ENCODE data around the gene BTBD6.

Gene BTBD6

DNA sequence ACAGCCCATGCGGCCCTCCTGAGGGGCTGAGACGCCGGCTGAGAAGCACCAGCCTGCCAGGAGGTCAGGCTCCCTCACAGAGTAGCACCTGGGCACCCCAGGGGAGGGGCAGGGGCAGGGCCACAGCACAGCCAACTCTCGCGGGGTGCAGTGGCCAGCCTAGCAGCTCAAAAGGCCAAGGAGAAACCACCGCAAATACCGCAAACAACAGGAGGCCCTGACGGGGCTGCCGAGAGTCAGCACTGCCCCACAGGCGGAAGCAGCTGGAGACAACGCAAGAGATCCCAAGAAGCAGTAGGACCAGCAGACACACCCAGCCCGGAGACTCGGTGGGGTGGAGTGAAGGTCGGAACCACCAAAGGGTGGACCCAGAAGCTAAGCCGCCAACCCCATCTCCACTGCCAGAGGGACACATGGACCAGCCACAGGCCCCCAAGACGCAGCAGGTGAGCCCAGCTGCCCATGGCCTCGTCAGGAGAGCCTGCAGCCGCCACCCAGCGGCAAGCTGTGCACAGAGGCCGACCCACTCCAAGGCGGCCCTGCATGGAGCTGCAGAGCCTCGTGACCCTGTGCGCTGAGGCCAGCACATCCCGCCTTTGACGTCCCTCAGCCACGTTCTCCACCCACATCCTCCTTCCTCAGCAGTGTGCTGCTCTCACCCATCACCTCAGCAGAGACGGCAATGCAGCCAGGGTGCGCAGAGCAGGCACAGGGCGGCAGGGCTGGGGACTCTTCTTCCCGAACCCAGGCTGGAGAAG lies 31.7 kb upstream of the BTBD6 start:
- no peak for DNase-seq (ENCODE audit: low read depth)
- H3K4me3 ChIP-seq (ENCODE audit: low read length): no peak overlapping the region
- TF ChIP-seq, protein P1, sequence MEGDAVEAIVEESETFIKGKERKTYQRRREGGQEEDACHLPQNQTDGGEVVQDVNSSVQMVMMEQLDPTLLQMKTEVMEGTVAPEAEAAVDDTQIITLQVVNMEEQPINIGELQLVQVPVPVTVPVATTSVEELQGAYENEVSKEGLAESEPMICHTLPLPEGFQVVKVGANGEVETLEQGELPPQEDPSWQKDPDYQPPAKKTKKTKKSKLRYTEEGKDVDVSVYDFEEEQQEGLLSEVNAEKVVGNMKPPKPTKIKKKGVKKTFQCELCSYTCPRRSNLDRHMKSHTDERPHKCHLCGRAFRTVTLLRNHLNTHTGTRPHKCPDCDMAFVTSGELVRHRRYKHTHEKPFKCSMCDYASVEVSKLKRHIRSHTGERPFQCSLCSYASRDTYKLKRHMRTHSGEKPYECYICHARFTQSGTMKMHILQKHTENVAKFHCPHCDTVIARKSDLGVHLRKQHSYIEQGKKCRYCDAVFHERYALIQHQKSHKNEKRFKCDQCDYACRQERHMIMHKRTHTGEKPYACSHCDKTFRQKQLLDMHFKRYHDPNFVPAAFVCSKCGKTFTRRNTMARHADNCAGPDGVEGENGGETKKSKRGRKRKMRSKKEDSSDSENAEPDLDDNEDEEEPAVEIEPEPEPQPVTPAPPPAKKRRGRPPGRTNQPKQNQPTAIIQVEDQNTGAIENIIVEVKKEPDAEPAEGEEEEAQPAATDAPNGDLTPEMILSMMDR (conservative IDR thresholded peaks at IDR 0.05; ENCODE audit: low read depth, low read length): no peak

DNA sequence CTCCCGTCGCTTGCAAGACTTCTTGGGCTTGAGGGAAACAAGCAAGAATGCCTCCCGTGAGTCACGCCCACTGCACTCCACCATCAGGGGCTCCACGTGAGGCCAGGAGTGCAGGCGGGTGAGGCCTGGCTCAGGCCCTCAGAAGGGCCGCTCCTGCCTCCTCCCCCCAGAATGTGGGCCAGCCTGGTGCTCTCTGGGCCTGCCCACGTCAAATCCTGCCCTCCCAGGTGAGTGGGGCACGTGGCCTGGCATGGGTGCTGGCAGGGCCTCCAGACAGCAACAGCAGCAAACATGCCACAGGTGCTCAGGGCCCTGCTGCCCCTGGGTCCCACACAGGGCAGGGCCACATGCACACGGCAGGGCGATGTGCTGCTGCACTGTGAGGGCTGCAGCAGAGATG lies 30.6 kb upstream of the BTBD6 start:
- H3K4me3 ChIP-seq (ENCODE audit: low read length): no peak overlapping the region
- DNase-seq (ENCODE audit: low read depth): no peak
- TF ChIP-seq, protein P1 (conservative IDR thresholded peaks at IDR 0.05; ENCODE audit: low read depth, low read length): no peak

DNA sequence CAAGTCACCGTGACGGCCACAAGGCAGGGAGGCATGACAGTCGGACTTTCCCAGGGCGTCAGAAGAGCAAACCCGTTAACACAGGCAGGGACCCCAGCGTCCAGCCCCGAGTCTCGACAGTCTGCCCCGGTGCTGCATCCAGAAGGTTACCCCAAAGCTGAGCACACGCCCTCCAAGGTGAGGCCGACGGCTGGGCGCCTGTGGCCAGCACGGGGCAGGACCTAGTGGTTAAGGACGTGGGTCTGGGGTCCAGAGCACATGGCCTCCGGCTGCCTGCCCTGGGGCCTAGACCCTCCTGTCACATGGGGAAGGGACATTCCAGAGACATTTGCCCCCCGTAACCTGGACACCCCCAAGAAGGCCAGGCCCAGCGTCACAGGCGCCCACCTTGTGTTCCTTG lies 29.7 kb upstream of the BTBD6 start:
- TF ChIP-seq, protein P1 (conservative IDR thresholded peaks at IDR 0.05; ENCODE audit: low read depth, low read length): no peak
- no peak for DNase-seq (ENCODE audit: low read depth)
- H3K4me3 ChIP-seq (ENCODE audit: low read length): no peak overlapping the region

DNA sequence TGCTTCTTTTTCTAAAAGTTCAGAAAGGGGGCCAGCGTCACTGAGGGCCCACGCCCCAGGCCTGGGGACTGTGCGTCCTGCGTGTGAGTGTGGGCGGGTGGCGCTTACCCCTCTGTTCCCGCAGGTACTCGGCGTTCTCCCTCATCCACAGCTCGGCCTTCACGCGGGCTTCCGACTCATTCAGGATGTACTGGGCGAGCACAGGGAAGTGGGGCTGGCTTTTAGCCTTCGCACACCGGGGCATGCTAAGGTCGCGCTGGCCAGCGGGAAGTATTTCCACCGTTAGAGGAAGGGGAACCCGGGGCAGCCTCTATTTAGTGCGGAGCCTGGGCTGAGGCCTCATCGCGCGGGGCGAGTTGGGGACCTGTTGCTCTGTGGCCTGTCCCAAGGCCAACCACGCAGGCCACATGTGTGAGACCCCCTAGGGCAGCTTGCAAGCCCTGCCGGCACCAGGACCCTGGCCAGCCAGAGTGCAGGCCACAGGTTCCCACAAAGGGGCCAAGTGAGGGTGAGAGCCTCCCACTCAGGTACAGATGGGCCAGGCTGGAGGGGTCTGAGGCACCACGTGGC lies 29.2 kb upstream of the BTBD6 start:
- H3K4me3 ChIP-seq (ENCODE audit: low read length): no peak overlapping the region
- DNase-seq (ENCODE audit: low read depth): no peak
- TF ChIP-seq, protein P1 (conservative IDR thresholded peaks at IDR 0.05; ENCODE audit: low read depth, low read length): no peak

DNA sequence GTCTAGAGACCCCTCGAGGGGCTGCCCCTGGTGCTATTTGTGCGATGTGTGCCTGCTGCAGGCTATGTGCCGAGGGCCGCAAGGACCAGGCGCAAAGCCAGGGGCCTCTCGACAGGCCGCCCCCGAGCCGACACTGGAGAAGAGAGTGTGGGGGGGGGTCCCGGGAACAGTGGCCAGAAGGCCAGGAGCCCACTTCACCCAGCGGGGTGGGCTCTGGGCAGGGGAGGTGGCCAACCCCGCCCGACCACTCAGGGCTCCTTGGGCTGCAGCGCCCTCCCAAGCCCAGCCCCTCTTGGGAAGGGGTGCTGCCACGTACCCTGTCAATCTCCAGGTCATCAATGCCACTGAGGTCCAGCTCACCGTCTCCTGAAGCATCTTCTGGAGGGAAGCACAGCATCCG lies 28.6 kb upstream of the BTBD6 start:
- TF ChIP-seq, protein P1 (conservative IDR thresholded peaks at IDR 0.05; ENCODE audit: low read depth, low read length): no peak
- no peak for DNase-seq (ENCODE audit: low read depth)
- no peak overlapping the region for H3K4me3 ChIP-seq (ENCODE audit: low read length)

DNA sequence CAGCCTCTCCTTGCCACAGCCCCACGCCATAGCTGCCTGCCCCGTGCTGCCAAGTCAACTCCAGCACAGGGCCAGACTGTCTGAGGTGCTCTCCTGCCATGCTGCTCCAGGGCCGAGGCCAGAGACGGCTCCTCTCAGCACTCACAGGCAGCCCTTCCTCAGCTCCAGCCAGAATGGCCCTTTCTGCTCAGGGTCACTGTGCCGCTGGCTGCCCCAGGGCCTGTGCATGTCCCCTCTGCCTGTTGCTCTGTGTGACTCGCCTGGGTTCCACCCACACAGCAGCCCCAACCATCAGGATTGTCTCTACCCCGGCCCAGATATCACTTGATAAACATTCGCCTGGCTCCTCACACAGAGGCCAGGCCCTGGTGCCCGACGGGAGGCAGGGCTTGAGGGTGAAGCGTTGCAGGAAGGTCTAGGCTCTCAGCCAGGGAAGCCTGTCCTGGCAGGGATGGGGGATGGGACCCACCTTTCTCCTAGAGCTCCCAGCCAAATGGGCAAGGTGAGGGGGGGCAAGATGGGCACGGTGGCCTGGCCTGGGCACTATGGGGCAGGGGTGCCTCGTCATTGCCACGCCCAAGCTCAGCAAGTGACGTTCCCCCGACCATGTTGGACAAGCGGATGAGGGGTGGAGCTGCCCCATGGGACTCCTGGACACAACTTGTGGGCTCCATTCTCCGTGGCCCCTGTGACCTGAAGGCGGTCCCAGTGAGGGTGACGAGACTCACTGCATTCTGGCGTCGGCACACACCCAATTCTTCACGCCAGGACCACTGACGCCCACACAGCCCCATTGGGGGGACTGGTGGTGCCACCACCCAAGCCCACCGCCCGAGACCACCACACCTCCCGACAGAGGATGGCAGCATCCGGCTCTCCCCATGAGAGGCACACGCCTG lies 27.4 kb upstream of the BTBD6 start:
- H3K4me3 ChIP-seq (ENCODE audit: low read length): no peak overlapping the region
- no peak for DNase-seq (ENCODE audit: low read depth)
- TF ChIP-seq, protein P1 (conservative IDR thresholded peaks at IDR 0.05; ENCODE audit: low read depth, low read length): no peak

Measured in retinal pigment epithelial cell (primary cell).